Stimulated activated CD4-positive, alpha-beta T cell treated with anti-CD3 and anti-CD28 coated beads, Interleukin-1b, Interleukin-23, amount 100 ng/mL, for 48 hours (primary cell): ENCODE results near the gene ACOT12.
"Not testable (repeated sequence)": the region's sequence is repeated elsewhere in the genome, so short reads cannot be mapped to it uniquely, and the experiment has no call there.

Experiments used
- DNase-seq: peaks from one replicate; pipeline ENCODE4 v3.0.0-alpha.2; 2020

The ACOT12 gene

GRCh38 chr5:81393783-81394718 lies at the start of gene ACOT12:
Gene ACOT12 (minus strand): TSS chr5:81394134. CDS start chr5:81394114, 20 bp downstream.
- DNase-seq, result no peak

- DNase-seq, result no peak
These were observed 41.1 kb upstream of the ACOT12 start for GRCh38 chr5:81435023-81435422.

GRCh38 chr5:81429985-81430384 lies 36.1 kb upstream of the ACOT12 start:
- DNase-seq, result no peak

GRCh38 chr5:81429363-81429762 lies 35.4 kb upstream of the ACOT12 start:
- DNase-seq, result no peak

- no peak for DNase-seq
These were observed 34.9 kb upstream of the ACOT12 start for GRCh38 chr5:81428861-81429260.

- no peak for DNase-seq
These were observed 34.5 kb upstream of the ACOT12 start for GRCh38 chr5:81428446-81428845.

GRCh38 chr5:81427566-81427965 lies 33.6 kb upstream of the ACOT12 start:
- DNase-seq, result no peak

GRCh38 chr5:81426359-81427030 lies 32.6 kb upstream of the ACOT12 start:
- no peak for DNase-seq

GRCh38 chr5:81425569-81425968 lies 31.6 kb upstream of the ACOT12 start:
- DNase-seq, result no peak

- no peak for DNase-seq
These were observed 30.8 kb upstream of the ACOT12 start for GRCh38 chr5:81424728-81425127.

GRCh38 chr5:81422671-81423070 lies 28.7 kb upstream of the ACOT12 start:
- DNase-seq, result no peak

- DNase-seq, result peak; percentile 11
These were observed 26.2 kb upstream of the ACOT12 start for GRCh38 chr5:81420039-81420667.

GRCh38 chr5:81418606-81419005 lies 24.7 kb upstream of the ACOT12 start:
- DNase-seq, result no peak

GRCh38 chr5:81417052-81417451 lies 23.1 kb upstream of the ACOT12 start:
- DNase-seq, result no peak

GRCh38 chr5:81409896-81410295 lies 16.0 kb upstream of the ACOT12 start:
- DNase-seq, result no peak

- no peak for DNase-seq
These were observed 15.4 kb upstream of the ACOT12 start for GRCh38 chr5:81409361-81409760.

- no peak for DNase-seq
These were observed 14.6 kb upstream of the ACOT12 start for GRCh38 chr5:81408496-81408895.

GRCh38 chr5:81407811-81408210 lies 13.9 kb upstream of the ACOT12 start:
- not testable (repeated sequence) for DNase-seq

- DNase-seq, result no peak
These were observed 11.4 kb upstream of the ACOT12 start for GRCh38 chr5:81405126-81405891.

GRCh38 chr5:81402192-81402930 lies 8.4 kb upstream of the ACOT12 start:
- no peak for DNase-seq

- no peak for DNase-seq
These were observed 7.3 kb upstream of the ACOT12 start for GRCh38 chr5:81401266-81401665.

GRCh38 chr5:81400375-81400774 lies 6.4 kb upstream of the ACOT12 start:
- no peak for DNase-seq
